Stimulated activated naive CD8-positive, alpha-beta T cell treated with anti-CD3 and anti-CD28 coated beads, Interleukin-15, Interleukin-2, amounts not matched to agents 100 ng/mL and 50 ng/mL, for 24 hours (primary cell): Measurements from ENCODE around the gene RABEP1.

Source experiments
- H3K27ac Mint-ChIP-seq: one replicate; pipeline ENCODE4 v1.8.0; 2021; ENCODE audit warnings: mild to moderate bottlenecking, mixed read lengths
- H3K27me3 Mint-ChIP-seq: one replicate; pipeline ENCODE4 v1.8.0; 2021; ENCODE audit warnings: mixed read lengths
- H3K36me3 Mint-ChIP-seq: one replicate; pipeline ENCODE4 v1.8.0; 2021; ENCODE audit warnings: low read depth, mixed read lengths
- H3K4me1 Mint-ChIP-seq: one replicate; pipeline ENCODE4 v1.8.0; 2021; ENCODE audit warnings: low read depth, mixed read lengths
- H3K4me3 Mint-ChIP-seq: one replicate; pipeline ENCODE4 v1.8.0; 2021; ENCODE audit warnings: mild to moderate bottlenecking, mixed read lengths
- H3K9me3 Mint-ChIP-seq: one replicate; pipeline ENCODE4 v1.8.0; 2021; ENCODE audit warnings: mixed read lengths

The RABEP1 gene

DNA sequence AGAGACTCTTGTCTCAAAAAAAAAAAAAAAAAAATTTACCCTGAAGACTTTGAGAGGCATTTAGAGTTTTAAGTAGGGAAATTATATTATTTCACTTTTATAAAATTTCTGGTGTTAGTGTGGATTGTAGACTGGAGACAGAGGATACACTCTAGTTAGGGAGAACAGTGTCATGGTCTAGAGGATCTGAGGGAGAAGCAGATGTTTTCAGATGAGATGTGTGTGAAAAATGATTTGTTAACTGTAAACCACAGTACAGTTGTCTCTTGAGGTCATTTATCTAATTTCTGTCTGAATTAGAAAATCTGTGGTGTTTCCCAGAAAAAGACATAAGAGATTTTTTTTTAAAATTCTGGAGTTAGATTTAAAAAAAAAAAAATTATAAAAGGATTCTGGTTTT, 82.6 kb downstream of the RABEP1 start:
- Mint-ChIP-seq H3K4me3 (no peak overlapping the region), H3K4me1 (no peaks in the 10 kb centered on the region), H3K36me3 (peaks cover 52% of the 10 kb centered on the region), H3K27me3 (no peaks in the 10 kb centered on the region), H3K27ac (peak overlapping the region; percentile 73), H3K9me3 (no peaks in the 10 kb centered on the region)

DNA sequence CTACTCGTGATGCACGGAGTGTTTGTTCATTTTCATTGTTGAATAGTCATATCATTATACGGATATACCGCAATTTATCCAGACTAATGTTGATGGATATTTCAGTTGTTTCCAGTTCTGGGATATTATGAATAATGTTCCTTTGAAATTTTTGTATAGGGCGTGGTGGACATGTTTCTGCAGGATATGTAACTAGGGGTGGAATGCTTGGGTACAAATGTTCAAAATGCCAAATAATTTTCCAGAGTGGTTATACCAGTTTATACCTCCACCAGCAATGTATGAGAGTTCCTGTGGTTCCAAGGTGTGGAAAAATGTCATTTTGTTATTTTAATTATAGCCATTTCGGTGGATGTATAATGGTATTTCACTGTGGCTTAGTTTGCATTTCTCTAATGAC, 83.7 kb downstream of the RABEP1 start:
- Mint-ChIP-seq H3K36me3 (peaks cover 54% of the 10 kb centered on the region), H3K4me3 (no peak overlapping the region), H3K4me1 (no peaks in the 10 kb centered on the region), H3K9me3 (no peaks in the 10 kb centered on the region), H3K27ac (no peak overlapping the region), H3K27me3 (no peaks in the 10 kb centered on the region)

DNA sequence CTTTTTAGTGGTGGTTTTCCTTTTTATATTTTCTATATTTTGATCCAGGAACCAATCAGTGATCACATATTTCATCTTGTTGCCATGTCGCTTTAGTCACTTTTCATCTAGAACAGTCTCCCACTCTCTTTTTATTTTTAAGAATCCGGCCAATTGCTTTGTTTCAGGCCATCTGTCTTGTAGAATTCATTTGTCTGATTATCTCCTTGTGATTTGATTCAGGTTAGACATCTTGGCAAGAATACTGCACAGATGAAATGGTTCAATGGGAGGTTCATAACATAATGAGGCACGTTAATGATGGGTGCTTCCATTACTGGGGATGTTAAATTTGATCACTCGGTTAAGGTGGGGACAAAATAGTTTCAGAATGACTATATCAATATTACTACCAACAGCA, 88.3 kb downstream of the RABEP1 start:
- Mint-ChIP-seq H3K27me3 (no peaks in the 10 kb centered on the region), H3K4me3 (no peak overlapping the region), H3K36me3 (peaks cover 49% of the 10 kb centered on the region), H3K27ac (no peak overlapping the region), H3K9me3 (no peaks in the 10 kb centered on the region), H3K4me1 (no peaks in the 10 kb centered on the region)

DNA sequence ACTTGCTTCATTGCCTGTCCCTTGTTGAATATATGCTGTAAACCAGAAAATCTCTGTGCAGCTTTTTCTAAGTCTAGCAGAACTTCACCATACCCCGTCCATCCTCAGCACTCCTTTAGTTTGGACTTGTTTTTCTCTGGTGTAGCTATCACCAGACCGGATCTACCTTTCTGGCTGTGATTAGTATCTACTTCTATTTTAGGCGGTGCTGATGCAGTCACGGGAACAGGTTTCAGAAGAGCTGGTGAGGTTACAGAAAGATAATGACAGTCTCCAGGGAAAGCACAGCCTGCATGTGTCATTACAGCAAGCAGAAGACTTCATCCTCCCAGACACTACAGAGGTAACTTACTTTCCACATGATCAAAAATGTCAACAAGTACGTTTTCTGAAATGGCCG, 91.0 kb downstream of the RABEP1 start:
- Mint-ChIP-seq H3K27me3 (no peaks in the 10 kb centered on the region), H3K36me3 (peaks cover 57% of the 10 kb centered on the region), H3K27ac (no peak overlapping the region), H3K4me1 (peaks cover under 1% of the 10 kb centered on the region), H3K4me3 (no peak overlapping the region), H3K9me3 (no peaks in the 10 kb centered on the region)

DNA sequence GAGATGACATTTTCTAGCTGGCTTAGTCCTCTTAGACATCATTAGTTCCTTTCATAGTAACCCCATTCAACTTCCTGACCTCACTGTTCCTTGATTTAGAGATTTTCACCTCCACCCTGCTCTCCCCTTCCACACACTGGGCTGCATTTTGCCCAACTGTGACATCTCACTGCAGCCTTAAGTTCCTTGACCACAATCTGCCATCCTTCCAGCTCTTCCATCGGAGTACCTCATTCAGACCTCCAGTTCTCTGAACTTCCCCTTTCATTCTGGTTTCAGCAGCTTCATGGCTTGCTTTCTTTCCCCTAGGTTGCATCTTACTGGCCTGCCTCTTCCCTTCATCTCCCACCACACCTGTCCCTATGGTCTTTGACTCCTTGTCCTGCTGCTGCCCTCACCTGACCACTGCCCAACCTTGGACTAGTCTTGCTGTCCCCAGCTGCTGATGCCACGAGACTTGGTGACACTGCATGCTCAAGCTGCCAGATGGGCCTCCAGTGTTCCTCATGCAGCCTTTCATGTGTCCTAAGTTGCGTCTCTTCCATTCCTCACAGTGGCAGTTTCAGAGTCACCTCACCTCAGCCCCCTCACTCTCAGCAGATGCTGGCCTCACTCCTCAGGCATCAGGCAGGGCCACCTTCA, 96.6 kb downstream of the RABEP1 start:
- no peaks in the 10 kb centered on the region for H3K27me3 Mint-ChIP-seq
- H3K27ac Mint-ChIP-seq = peak overlapping the region; percentile 73
- H3K36me3 Mint-ChIP-seq = peaks cover 75% of the 10 kb centered on the region
- H3K9me3 Mint-ChIP-seq = no peaks in the 10 kb centered on the region
- H3K4me3 Mint-ChIP-seq = no peak overlapping the region
- H3K4me1 Mint-ChIP-seq = peaks cover 3% of the 10 kb centered on the region

DNA sequence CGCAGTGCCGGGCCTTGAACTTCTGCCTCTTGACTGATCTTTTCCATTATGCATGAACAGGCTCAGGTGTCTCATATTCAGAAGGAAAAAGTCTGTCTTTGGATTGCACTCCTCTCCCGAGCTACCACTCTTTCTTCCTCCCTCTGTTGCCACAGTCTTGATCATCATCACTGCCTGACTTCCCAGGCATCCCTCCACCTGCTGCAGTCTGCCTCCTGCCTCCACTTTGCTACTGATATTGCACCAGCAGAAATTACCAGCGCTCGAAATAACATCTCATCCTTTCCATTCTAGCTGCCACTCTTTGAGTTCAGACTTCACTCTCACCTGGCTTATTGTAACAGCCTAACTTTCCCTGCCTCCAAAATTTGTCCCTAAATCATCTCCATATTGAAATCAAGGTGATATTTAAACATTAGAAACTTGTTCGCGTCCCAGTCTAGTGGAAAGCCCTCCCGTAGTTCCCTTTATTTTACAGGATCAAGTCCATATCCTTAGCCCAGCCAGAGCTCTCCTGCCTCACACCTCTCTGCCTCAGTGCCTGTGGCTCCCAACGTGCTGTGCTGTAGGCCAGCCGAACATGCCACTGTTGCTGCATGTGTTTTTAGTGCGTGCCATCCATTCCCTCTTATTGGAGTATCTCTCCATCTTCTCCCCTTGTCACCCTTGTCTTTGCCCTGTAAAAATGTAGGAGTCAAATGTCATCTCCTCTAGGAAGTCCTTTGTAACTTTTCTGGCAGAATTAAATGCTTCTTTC, 97.4 kb downstream of the RABEP1 start:
- H3K36me3 Mint-ChIP-seq = peaks cover 79% of the 10 kb centered on the region
- no peaks in the 10 kb centered on the region for H3K27me3 Mint-ChIP-seq
- no peaks in the 10 kb centered on the region for H3K9me3 Mint-ChIP-seq
- H3K4me3 Mint-ChIP-seq = no peak overlapping the region
- H3K4me1 Mint-ChIP-seq = peaks cover 3% of the 10 kb centered on the region
- H3K27ac Mint-ChIP-seq = peak overlapping the region; percentile 69

DNA sequence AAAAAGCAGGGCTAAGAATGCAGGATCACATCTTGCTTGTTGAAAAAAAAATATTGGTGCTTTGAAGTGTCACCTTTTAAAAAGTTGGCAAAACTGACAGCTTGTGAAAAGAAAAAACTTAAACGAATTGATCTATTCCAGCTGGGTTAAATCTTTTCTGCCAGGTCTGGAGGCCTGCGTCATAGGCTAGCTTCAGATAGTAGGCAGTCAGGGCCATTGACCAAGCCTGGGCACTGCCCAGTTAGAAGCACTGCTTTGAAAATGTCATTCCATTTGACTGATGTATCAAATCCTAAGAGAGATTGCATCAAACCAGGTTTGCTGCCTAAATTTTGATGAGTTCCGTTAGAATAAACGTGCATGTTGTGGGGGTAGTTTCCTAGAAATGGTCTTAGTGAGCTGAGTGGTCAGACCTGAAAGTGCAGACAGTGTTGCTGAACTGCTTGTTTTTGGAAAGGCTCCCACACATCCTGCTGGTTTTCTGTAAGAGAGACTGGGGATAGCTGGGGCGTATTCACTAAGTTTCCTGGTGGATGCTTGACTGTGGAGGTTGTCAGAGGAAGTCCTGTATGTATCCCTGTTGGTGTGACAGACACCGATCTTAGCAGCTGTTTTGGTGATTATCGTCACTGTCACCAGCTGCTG, 98.5 kb downstream of the RABEP1 start:
- Mint-ChIP-seq H3K4me3 (no peak overlapping the region), H3K27me3 (no peaks in the 10 kb centered on the region), H3K36me3 (peaks cover 89% of the 10 kb centered on the region), H3K27ac (peak overlapping the region; percentile 53), H3K4me1 (peaks cover 3% of the 10 kb centered on the region), H3K9me3 (no peaks in the 10 kb centered on the region)

DNA sequence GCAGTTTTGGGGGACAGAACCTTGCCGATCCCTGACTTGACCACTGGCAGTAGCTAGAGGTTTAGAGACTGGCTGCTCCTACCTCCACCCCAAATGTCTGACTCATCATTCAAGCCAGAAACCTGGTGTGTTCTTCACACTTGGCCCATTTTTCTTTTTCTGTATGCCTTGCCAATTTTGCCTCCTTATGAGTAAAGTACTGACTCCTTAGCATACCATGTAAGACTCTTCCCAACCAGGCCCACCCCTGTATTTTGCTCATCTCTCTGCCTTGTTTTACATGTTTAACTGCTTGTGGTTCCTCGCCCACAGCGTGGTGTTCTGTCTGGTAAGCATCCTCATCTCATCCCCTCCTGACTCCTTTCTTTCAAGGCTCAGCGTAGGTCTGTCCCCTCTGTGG, 99.5 kb downstream of the RABEP1 start:
- H3K27ac Mint-ChIP-seq = peak overlapping the region; percentile 85
- H3K27me3 Mint-ChIP-seq = no peaks in the 10 kb centered on the region
- H3K4me1 Mint-ChIP-seq = peaks cover 3% of the 10 kb centered on the region
- H3K36me3 Mint-ChIP-seq = peaks cover 89% of the 10 kb centered on the region
- H3K9me3 Mint-ChIP-seq = no peaks in the 10 kb centered on the region
- no peak overlapping the region for H3K4me3 Mint-ChIP-seq

DNA sequence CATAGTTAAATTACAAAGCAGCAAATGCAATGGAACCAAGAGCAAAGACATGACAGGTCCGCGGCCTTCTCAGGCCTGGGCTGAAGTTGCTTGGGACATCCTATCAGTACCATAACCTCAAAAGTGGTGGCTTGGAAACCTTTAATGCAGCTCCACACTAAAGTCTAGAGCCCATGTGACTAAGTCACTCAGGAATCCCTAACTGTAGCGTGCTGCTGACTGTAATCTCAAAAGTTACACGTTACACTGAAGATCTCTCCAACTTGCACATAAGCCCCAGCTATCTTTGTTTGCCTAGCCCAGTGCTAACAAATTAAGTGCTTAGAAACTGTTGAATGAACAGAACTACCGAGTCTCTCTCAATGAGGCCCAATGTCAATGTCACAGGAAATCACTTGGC, 109.6 kb downstream of the RABEP1 start:
- Mint-ChIP-seq H3K36me3 (peaks cover 72% of the 10 kb centered on the region), H3K4me1 (peaks cover 11% of the 10 kb centered on the region), H3K27ac (peak overlapping the region; percentile 19), H3K4me3 (no peak overlapping the region), H3K27me3 (no peaks in the 10 kb centered on the region), H3K9me3 (no peaks in the 10 kb centered on the region)

DNA sequence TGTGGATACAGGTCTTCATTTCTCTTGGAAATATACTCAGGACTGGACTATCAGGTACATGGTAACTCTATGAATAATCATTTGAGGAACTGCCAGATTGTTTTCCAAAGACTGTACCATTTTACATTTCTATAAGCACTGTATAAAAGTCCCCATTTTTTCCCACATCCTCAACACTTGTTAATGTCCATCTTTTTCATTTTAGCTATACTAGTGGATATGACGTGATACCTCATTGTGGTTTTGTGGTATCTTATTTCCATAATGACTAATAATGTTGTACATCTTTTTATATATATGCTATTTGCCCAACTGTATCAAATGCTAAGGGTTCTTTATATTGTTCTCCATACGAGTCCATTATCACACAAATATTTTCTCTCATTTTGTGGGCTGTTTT, 114.5 kb downstream of the RABEP1 start:
- no peaks in the 10 kb centered on the region for H3K9me3 Mint-ChIP-seq
- peaks cover 16% of the 10 kb centered on the region for H3K4me1 Mint-ChIP-seq
- H3K27ac Mint-ChIP-seq = peak overlapping the region; percentile 72
- no peak overlapping the region for H3K4me3 Mint-ChIP-seq
- H3K27me3 Mint-ChIP-seq = no peaks in the 10 kb centered on the region
- H3K36me3 Mint-ChIP-seq = peaks cover 63% of the 10 kb centered on the region

DNA sequence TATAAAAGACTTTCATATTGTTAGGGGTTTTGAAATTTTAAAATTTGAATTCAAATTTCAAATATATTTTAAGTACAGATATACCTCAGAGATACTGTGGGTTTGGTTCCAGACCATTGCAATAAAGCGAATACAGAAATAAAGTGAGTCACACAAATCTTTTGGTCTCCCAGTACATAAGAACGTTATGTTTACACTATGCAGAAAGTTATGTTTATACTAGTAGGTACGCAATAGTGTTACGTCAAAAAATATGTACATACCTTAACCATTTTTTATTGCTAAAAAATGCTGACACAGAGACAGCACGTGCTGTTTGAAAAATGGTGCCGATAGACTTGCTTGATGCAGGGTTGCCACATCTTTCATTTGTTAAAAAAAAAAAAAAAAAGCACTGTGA, 117.7 kb downstream of the RABEP1 start:
- no peak overlapping the region for H3K27ac Mint-ChIP-seq
- H3K4me1 Mint-ChIP-seq = peaks cover 16% of the 10 kb centered on the region
- H3K4me3 Mint-ChIP-seq = no peak overlapping the region
- H3K36me3 Mint-ChIP-seq = peaks cover 48% of the 10 kb centered on the region
- H3K27me3 Mint-ChIP-seq = no peaks in the 10 kb centered on the region
- no peaks in the 10 kb centered on the region for H3K9me3 Mint-ChIP-seq

DNA sequence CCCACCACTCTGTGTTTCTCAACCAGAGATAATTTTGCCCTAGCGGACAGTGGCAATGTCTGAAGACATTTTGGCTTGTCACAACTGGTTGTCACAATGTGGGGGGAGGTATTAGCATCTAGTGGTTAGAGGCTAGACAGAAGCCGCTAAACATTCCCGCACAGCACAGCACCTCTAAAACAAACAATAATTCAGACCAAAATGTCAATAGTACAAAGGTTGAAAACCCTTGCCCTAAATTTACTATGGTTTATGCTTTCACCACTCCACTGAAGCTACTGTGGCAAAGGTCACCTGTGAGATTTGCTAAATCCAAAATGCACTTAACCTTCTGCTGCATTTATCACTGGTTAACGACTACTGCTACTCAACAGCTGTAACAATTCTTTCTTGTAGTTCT, 123.3 kb downstream of the RABEP1 start:
- Mint-ChIP-seq H3K4me3 (no peak overlapping the region), H3K27me3 (no peaks in the 10 kb centered on the region), H3K36me3 (peaks cover 24% of the 10 kb centered on the region), H3K27ac (no peak overlapping the region), H3K9me3 (no peaks in the 10 kb centered on the region), H3K4me1 (peaks cover 10% of the 10 kb centered on the region)

DNA sequence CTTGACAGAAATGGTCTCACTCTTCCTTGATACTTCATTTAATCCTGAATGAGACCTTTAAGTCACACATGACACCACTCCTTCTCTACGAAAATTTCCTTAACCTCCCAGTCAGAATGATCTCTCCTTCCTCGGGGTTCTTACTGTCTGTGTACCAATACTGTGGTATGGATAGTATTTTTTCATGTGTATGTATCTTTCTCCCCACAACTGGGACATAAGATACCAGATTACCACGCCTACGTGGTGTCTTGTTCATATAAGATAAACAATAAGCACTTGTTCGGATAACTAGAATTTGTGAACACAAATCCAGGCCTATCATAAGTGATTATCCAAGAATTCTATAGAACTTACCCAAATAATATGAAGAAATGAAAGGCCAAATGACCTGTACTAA, 126.1 kb downstream of the RABEP1 start:
- Mint-ChIP-seq H3K9me3 (no peaks in the 10 kb centered on the region), H3K4me3 (no peak overlapping the region), H3K36me3 (peaks cover 36% of the 10 kb centered on the region), H3K27me3 (no peaks in the 10 kb centered on the region), H3K4me1 (peaks cover 31% of the 10 kb centered on the region), H3K27ac (no peak overlapping the region)

DNA sequence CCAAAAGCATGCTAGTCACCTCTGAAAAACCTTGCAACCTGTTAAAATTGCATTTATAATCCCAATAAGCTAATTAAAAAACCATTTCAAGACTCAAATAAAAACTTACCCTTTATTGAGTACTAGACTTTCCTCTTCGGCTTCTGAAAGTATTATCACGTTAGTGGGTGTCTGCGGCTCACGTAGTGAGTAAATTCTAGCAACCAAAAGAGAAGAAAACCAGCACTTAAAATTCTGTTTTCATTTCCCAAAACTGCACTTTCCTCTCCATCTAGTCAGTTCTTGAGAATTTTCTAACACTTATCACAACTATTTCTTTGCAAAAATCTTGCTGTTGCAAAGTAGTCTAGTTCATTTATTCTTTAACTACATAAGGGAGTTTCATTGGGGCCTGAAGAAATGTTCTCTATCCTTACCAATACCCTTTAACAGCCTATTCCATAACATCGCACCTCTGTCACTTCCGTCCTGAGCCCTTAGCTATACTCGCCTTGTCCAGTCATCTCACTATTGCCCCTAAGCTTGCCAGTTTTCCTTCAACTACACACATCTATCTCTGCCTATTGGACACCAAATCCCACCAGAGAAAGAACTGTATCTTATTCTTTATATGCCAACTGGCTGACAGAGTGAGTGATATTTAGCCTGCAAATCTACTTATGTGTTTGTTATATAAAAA, 128.6 kb downstream of the RABEP1 start:
- Mint-ChIP-seq H3K27me3 (no peaks in the 10 kb centered on the region), H3K4me3 (peak overlapping the region; percentile 27), H3K9me3 (no peaks in the 10 kb centered on the region), H3K36me3 (peaks cover 48% of the 10 kb centered on the region), H3K27ac (peak overlapping the region; percentile 76), H3K4me1 (peaks cover 43% of the 10 kb centered on the region)

DNA sequence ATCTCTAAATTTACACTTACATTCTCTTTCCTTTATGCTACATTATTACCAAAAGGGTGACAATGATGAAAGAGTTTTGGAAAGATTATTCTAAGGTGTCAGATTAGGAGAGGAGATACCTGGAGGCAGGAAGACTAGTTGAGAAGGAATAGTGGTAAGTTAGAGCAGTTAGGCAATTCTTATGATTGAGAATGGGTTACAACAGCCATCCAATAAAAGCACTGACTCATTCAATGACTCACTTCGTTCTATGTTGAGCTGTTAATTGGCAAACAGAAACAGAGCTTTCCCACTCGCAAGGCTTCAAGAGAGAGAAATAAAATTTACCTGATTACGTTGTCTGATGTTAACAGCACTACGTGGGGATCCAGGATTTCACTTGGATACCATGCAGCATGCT, 131.6 kb downstream of the RABEP1 start:
- Mint-ChIP-seq H3K4me1 (peaks cover 67% of the 10 kb centered on the region), H3K36me3 (peaks cover 59% of the 10 kb centered on the region), H3K27me3 (no peaks in the 10 kb centered on the region), H3K4me3 (no peak overlapping the region), H3K9me3 (no peaks in the 10 kb centered on the region), H3K27ac (peak overlapping the region; percentile 63)
